A204.1 (cell line): ENCODE data around the gene CAMK2G.
"Not testable (repeated sequence)": the region's sequence is repeated elsewhere in the genome, so short reads cannot be mapped to it uniquely, and the experiment has no call there.

Experiments used
- FAIRE-seq: peaks from 2 replicates; lab custom pipeline; 2012; peaks lifted over from hg19 to GRCh38; lab: Jason Lieb, UNC

The CAMK2G gene

GRCh38 chr10:73874267-73875138, at the start of gene CAMK2G:
Gene CAMK2G, minus strand, starts transcription at chr10:73874555. Its CDS starts 94 bp downstream, at chr10:73874461.
- FAIRE-seq, result no peak

DNA sequence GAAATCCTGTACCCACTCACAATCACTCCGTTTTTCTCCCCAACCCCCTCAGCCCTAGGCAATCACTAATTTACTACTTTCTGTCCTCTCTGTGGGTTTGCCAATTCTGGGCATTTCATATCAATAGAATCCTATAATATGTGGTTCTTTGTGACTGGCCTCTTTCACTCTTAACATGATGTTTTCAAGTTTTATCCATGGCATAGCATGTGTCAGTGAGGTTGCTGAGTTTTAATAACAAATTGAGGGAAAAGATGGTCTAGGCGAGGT, 48.4 kb upstream of the CAMK2G start:
- no peak for FAIRE-seq

DNA sequence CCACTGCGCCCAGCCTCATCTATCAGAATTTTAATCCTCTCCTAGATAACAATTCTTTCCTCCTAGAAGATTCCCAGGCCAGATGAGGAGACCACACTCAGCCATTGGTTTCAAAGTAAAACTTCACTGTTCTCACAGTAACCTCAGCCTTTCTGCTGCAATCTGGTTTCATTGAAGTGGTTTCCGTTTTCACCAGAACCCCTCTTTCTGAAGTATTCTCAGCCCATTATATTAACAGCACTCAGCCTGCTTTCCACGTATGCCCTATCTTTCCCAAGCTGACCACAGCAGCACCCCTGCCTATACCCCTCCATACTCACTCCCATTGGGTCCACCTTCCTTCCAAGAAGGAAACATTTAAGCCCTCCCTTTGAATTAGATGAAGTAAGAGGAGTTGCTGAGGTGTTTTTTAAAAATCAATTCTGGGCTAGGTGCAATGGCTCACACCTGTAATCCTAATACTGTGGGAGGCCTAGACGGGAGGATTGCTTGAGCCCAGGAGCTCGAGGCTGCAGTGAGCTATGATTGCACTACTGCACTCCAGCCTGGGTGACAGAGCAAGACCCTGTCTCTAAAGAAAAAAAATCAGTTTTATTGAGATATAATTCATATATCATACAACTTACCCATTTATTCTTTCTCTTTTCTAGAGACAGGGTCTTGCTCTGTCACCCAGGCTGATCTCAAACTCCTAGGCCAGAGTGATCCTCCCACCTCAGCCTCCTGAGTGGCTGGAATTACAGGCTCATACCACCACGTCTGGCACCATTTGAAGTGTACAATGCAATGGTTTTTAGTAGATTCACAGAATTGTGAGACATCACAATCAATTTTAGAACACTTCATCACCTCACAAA, 47.9 kb upstream of the CAMK2G start:
- no peak for FAIRE-seq

- FAIRE-seq, result no peak
Measured at GRCh38 chr10:73920089-73920488, 45.7 kb upstream of the CAMK2G start.

GRCh38 chr10:73919481-73919880, 45.1 kb upstream of the CAMK2G start:
- FAIRE-seq, result not testable (repeated sequence)

- no peak for FAIRE-seq
Measured at GRCh38 chr10:73917566-73918305, 43.4 kb upstream of the CAMK2G start.

- FAIRE-seq, result no peak
Measured at GRCh38 chr10:73916761-73917470, 42.6 kb upstream of the CAMK2G start.

DNA sequence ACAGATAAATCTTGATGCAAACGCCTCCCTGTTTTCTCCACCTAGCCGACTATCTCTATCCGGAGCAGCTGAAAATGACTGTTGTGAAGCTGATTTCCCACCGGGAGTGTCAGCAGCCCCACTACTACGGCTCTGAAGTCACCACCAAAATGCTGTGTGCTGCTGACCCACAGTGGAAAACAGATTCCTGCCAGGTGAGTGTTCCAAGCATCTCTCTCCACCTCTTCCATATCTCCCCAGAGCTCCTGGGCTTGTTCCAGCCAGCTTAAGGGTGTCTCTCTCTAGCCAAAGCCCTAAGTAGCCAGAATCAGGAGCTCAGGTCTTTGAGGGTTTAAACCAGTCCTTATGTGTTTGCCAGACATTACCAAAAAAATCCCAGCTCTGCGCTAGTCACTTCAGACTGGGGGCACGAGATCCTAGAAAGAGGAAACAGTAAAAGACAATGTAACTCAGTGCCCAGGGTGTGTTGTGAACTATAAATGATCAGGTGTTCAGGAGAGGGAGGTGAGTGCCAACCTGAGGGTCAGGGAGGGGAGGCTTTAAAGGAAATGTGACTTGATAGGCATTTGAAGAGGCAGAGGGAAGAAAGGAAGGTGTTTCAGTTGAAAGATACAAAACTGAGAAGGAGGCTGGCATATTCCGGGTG, 41.0 kb upstream of the CAMK2G start:
- no peak for FAIRE-seq

- FAIRE-seq, result no peak
Measured at GRCh38 chr10:73914036-73914435, 39.7 kb upstream of the CAMK2G start.

DNA sequence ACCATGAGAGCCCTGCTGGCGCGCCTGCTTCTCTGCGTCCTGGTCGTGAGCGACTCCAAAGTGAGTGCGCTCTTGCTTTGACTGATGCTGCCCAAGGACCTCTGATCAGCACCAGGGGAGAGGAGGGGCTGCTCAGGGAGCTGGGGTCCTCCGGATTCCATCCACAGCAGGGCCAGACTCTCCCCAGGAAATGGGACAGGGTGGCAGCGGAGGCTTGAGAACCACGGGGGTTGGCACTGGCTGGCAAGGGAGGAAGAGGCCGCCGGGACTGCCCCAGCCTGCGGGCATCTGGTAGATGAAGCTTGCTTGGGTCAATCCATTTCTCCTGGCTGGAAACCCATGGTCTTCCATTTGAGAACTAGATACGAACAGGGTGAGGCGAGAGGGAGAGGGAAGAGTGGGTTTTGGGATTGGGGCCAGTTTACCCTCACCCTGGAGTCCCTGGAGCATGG, 37.2 kb upstream of the CAMK2G start:
- FAIRE-seq, result no peak

- FAIRE-seq, result no peak
Measured at GRCh38 chr10:73910764-73911552, 36.6 kb upstream of the CAMK2G start, which contains the start of gene PLAU. Gene PLAU, plus strand, starts transcription at chr10:73911132. Its CDS starts 424 bp downstream, at chr10:73911556.

- no peak for FAIRE-seq
Measured at GRCh38 chr10:73910401-73910763, 36.0 kb upstream of the CAMK2G start.

- FAIRE-seq, result no peak
Measured at GRCh38 chr10:73909540-73910115, 35.3 kb upstream of the CAMK2G start.

GRCh38 chr10:73908853-73909539, 34.6 kb upstream of the CAMK2G start:
- FAIRE-seq, result no peak

DNA sequence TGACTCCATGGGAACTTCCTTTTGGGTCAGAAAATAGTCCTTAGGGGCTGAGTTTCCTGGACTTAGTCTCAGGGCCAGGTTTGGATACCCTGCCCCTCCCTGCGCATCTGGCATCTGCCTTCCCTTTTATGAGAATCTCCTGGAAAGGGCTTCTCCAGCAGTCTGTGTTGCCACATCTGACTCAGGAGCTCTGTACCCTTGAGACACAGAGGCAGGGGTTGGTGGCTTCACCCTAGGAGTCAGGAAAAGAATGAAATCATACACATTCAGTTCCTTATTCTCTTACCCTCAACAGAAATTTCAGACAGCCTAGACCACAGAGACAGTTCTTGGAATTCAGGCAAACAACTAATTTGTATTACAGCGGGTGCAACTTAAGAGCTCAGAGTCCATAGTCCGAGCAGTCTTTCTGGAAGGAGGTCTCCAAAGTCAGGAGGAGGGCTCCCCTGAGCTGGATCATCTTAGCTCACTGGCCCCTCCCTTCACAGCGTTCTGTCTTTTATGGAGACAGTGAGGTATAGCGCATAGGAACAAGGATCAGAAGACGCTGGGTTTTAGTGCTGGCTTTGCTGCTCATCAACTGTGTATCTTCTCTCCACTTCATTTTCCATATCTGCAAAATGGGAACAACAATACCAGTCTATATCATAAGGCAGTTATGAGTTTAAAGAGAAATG, 33.6 kb upstream of the CAMK2G start:
- no peak for FAIRE-seq

DNA sequence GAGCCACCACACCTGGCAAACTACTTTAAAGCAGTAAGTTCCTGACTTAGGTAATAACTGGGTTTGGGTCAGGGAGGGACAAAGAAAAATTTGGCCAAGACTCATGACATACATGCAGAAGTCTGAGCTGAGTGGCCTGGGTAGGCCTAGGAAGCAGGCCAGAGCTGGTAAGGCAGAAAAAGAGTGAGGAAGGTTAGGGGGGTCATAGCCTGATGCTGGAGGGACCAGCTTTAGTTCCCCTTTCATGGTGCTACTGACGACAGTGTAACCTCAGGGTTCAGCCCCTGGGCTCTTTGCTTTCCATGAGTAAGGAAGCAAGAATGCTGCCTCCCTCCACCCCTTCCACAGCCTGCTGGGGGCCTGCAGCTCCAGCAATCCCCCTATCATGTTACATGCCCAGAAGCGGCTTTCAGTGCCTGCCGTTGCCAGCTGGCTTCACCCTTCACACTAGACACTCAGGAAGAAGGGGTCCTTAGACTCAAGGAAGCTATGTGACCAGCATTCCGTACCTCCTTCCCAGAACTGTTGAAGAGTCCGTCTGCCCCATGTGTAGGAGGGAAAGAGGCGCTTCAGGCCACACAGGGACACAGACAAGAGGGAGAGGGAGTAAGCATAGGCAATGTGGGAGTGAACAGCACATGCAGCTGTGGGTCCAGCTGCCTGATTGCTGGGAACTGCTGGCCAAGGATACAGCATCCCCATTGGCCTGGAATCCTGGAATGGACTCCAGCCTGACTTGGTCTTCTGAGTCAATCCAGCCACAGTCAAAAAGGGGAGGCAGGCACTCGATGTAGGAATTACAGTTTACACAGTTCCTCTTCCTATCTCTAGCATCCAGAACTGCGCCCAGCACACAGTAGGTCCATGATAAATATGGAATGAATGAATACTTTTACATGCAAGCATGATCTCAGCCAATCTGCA, 32.4 kb upstream of the CAMK2G start:
- no peak for FAIRE-seq

DNA sequence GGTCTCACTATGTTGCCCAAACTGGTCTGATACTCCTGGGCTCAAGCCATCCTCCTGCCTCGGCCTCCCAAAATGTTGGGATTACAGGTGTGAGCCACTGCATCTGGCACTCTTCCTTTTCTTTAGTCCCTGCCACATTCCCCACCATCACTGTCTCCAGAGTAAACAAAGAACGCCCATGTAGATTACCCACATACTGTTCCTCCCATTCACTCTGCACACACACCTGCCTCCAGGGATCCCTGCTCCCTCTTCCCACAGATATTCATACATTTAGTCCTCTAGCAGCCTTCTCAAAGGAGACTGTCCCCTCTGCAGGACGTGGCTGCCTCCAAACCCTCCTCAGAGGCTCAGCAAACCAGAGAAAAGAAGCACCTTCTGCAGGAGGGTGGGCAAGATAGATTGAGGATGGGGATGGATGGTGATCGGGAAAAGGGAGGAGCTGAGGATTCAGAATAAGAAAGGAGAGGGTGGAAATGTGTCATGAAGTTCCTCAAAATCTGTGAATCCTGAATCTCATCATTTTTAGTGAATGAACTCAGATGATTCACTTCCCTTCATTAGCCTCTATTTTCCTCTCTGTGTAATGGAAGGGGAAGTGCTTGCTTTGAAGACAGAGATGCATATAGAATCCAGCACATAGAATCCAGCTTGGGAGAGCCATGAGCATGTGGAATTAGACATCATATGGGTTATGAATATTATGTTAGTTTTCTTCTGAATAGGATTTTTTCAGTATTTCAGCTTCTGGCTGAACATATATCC, 31.1 kb upstream of the CAMK2G start:
- FAIRE-seq, result no peak
